HL-60 (cell line): Measurements from ENCODE around the gene XAB2.

Source experiments
- CTCF ChIP-seq: IDR thresholded peaks from one replicate; pipeline ENCODE4 v1.5.1; 2011; ENCODE audit warnings: low read length, control low read depth, inconsistent platforms; ENCODE audit not compliant: insufficient read depth
- GABPA ChIP-seq: IDR thresholded peaks from 2 replicates; pipeline ENCODE4 v1.6.1; 2012; ENCODE audit warnings: low read depth
- POLR2AphosphoS5 ChIP-seq: IDR thresholded peaks from 2 replicates; pipeline ENCODE4 v1.6.1; 2012; ENCODE audit warnings: low read depth

GRCh38 chr19:7596211-7596937, 33.0 kb downstream of the XAB2 start:
- TF ChIP-seq CTCF: no peak
- no peak for TF ChIP-seq GABPA
- TF ChIP-seq POLR2AphosphoS5: no peak
